A549 treated with AZD9567 at 1 μM for 4 hours (cell line): ENCODE measurements around the gene VMP1. TPM values are rescaled to one million over a fixed set of nuclear protein-coding genes. Genes with fewer than 3 reads are reported as not detected.

Source experiments
- total RNA-seq: library from RNA; stranded (reverse); fragments of 200-300 nt; extraction: Qiagen RNA extraction; gene quantifications from 5 replicates; pipeline ENCODE4 v1.2.3, GENCODE V29; 2022; ENCODE audit not compliant: insufficient read depth

Gene VMP1
- 144 to 239 TPM (median 176 TPM) in 5 replicates for total RNA-seq

DNA sequence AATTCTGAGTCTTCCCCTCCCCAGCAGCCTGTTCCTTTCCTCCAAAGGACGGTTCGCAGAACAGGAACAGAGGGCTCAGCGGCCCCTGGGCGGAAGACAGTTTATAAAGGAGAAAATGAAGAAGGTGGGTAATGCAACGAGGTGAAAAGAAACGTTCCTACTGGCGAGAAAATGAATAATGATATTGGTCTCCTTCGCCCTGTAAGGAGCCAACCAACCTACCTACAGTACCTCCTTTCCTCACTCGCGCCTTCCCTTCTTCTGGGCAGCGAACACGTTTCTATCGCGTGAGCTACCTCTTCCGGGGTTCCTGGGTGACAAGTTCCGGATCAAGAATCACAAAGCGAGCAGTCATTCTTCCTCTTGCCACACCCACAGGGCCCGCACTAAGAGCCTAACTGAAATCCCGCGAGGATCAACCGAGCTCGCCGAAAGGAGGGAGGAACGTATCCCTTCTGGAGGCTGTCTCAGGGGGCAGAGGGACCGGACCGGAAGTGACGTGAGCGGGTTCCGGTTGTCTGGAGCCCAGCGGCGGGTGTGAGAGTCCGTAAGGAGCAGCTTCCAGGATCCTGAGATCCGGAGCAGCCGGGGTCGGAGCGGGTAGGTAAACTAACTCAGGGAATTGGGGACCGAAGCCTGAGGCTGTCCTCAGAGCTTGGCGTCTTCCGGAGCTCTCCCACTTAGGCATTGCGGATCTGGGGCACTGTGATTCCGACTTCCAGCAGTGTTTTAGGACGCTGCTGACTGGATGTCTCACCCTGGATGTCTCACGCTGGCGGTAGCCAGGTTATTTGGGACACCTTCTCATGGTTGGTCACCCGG, at the start of gene VMP1, which contains the start of gene PTRH2:
Gene VMP1, plus strand, starts transcription at position 506 of the 822 bp plus-strand sequence. CDS start 23,793 bp downstream, outside the sequence.
Gene PTRH2, minus strand, starts transcription at position 282 of the 822 bp plus-strand sequence. CDS start 9,452 bp downstream, outside the sequence.

Other genes with a start within 250 kb of the VMP1 start
- 32.7 to 42.8 TPM (median 37.3 TPM) in 5 replicates for gene DHX40, start 142.0 kb upstream of the VMP1 start, total RNA-seq
- 171 to 247 TPM (median 183 TPM) in 5 replicates for gene CLTC, start 87.8 kb upstream of the VMP1 start, total RNA-seq
- 95.3 to 116 TPM (median 102 TPM) in 5 replicates for gene PTRH2, start 224 bp upstream of the VMP1 start, total RNA-seq
- gene TUBD1, start 185.3 kb downstream of the VMP1 start, total RNA-seq = 9.7 to 15.2 TPM (median 11.6 TPM) in 5 replicates
- gene RPS6KB1, start 185.5 kb downstream of the VMP1 start, total RNA-seq = 36.5 to 51.6 TPM (median 49.2 TPM) in 5 replicates